ENCODE results near the gene PCDHGC5.

The PCDHGC5 gene

GRCh38 chr5:141524604-141525597, 36.0 kb downstream of the PCDHGC5 start:
- DNase-seq (ENCODE audit: low read depth), result peak; percentile 93
- TF ChIP-seq, protein P1, sequence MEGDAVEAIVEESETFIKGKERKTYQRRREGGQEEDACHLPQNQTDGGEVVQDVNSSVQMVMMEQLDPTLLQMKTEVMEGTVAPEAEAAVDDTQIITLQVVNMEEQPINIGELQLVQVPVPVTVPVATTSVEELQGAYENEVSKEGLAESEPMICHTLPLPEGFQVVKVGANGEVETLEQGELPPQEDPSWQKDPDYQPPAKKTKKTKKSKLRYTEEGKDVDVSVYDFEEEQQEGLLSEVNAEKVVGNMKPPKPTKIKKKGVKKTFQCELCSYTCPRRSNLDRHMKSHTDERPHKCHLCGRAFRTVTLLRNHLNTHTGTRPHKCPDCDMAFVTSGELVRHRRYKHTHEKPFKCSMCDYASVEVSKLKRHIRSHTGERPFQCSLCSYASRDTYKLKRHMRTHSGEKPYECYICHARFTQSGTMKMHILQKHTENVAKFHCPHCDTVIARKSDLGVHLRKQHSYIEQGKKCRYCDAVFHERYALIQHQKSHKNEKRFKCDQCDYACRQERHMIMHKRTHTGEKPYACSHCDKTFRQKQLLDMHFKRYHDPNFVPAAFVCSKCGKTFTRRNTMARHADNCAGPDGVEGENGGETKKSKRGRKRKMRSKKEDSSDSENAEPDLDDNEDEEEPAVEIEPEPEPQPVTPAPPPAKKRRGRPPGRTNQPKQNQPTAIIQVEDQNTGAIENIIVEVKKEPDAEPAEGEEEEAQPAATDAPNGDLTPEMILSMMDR (conservative IDR thresholded peaks at IDR 0.05; ENCODE audit: low read depth, low read length), result peak; percentile 100
- H3K4me3 ChIP-seq (ENCODE audit: low read length), result no peak overlapping the region

DNA sequence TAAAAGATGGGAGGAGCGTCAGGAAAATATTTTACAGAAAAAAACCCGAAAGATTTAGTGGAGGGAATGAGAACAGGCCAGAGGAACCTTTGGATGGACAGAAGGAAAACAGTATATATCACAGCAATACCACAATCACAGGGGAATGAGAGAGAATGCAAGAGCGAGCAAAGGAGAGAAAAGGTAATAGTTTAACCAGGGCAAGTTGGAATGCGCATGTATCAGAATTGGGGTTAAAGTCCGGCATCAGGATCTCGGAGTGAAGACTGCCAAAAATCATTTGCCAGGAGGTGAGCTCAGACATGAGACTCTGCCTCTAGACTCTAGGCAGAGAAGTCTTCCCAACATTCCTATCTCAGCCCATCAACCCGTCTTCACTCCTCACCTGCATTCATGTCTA, 36.8 kb downstream of the PCDHGC5 start:
- no peak overlapping the region for H3K4me3 ChIP-seq (ENCODE audit: low read length)
- TF ChIP-seq, protein P1 (conservative IDR thresholded peaks at IDR 0.05; ENCODE audit: low read depth, low read length), result no peak
- no peak for DNase-seq (ENCODE audit: low read depth)

DNA sequence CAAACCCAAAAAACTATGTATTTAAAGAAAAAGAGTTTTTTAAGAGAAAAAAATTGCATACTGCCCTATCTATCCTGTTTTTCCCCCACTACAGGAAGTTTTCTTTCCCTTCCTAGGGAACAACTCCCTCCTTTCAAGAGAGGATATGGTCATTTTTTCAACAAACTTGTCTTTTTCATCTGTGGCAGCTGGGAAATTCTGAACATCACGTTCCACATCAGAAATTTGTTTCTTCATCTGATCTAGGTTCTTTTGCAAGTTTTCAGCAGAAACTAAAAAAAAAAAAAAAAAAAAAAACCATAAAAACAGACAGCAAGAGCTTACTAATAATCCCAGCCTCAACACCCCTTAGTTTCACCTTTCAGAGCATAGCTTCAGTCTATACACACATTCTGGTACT, 38.5 kb downstream of the PCDHGC5 start:
- no peak overlapping the region for H3K4me3 ChIP-seq (ENCODE audit: low read length)
- TF ChIP-seq, protein P1 (conservative IDR thresholded peaks at IDR 0.05; ENCODE audit: low read depth, low read length), result no peak
- no peak for DNase-seq (ENCODE audit: low read depth)

DNA sequence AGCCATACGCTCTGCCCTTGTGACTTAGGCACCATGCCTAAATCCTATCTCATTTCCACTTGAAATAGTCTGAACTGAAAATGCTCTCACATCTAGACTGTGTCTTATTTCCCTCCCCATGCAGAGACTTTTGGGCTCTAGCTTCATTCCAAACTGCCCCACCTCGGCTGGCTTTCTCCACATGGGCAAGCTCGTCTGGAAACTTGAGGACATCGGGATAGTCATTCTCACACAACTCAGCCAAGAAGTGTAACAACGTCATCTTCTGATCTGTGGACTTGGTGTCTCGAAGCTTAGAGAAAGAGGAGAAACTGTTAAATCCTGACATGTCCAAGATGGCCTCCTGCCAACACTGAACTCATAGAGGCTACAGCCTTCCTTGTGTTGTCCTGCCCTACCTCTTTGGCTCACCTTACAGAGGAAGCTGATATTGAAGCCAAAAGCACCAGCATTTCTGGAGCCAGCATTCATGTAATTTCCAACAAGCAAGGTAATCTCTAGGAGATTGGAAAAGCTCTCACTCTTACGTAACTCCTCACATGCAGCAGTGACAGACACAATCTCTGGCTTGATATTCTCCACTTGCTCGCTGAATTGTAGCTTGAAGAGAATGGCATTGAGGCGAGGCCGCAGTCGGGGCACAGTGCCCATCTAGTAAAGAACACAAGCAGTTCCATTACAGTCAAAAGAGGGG, 39.6 kb downstream of the PCDHGC5 start:
- no peak for DNase-seq (ENCODE audit: low read depth)
- H3K4me3 ChIP-seq (ENCODE audit: low read length), result no peak overlapping the region
- TF ChIP-seq, protein P1 (conservative IDR thresholded peaks at IDR 0.05; ENCODE audit: low read depth, low read length), result no peak

- no peak overlapping the region for H3K4me3 ChIP-seq (ENCODE audit: low read length)
- no peak for DNase-seq (ENCODE audit: low read depth)
- TF ChIP-seq, protein P1 (conservative IDR thresholded peaks at IDR 0.05; ENCODE audit: low read depth, low read length), result no peak
These were observed 40.1 kb downstream of the PCDHGC5 start for GRCh38 chr5:141529002-141529401.

DNA sequence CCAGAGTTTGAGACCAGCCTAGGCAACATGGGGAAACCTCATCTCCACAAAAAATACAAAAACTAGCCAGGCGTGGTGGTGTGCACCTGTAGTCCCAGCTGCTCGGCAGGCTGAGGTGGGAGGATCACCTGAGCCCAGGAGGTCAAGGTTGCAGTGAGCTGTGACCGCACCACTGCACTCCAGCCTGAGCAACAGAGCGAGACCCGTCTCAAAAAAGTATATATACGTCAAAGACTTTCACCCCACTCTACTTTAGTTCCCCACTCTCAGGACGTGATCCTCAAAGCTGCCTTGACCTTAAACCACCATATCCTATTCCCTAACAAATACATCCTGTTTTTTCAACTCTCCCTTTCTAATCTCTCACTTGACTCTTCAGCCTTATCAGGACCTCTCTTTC, 41.0 kb downstream of the PCDHGC5 start:
- DNase-seq (ENCODE audit: low read depth), result no peak
- TF ChIP-seq, protein P1 (conservative IDR thresholded peaks at IDR 0.05; ENCODE audit: low read depth, low read length), result no peak
- no peak overlapping the region for H3K4me3 ChIP-seq (ENCODE audit: low read length)

Measured in retinal pigment epithelial cell (primary cell).